Measurements from ENCODE around the gene HCN2. TPM values are rescaled to one million over a fixed set of nuclear protein-coding genes. Genes with fewer than 3 reads are reported as not detected.
"Not testable (repeated sequence)": the region's sequence is repeated elsewhere in the genome, so short reads cannot be mapped to it uniquely, and the experiment has no call there.

HCN2 gene
- total and polyA plus RNA-seq, 9 of the 15 experiments (the other 6 are each of a cell fraction or from before 2014, with no cell fraction given): 0.29 to 4.2 (median 0.82) TPM; not detected in 2

- peak; percentile 76; the same call in 1 of the 2 replicates for TF ChIP-seq MYNN (IDR thresholded peaks at IDR 0.05)
- TF ChIP-seq MYNN (CRISPR knock-in tag; IDR thresholded peaks at IDR 0.05); MYC (CRISPR knock-in tag; IDR thresholded peaks at IDR 0.05; ENCODE audit: borderline replicate concordance, low read depth): not testable (repeated sequence)
- peak in 1 of 2 experiments; percentile 100; a peak in 2 of 4 replicates for TF ChIP-seq ZNF639 (CRISPR knock-in tag; conservative IDR thresholded peaks at IDR 0.05 in 1 of 2, IDR thresholded peaks at IDR 0.05 in 1 of 2)
- peak; percentile 42; the same call in 1 of the 2 replicates for TF ChIP-seq PKNOX1 (IDR thresholded peaks at IDR 0.05)
- TF ChIP-seq NR2C1 (IDR thresholded peaks at IDR 0.05): peak; percentile 94
- peak; percentile 96 for TF ChIP-seq NR2C1 (tag; IDR thresholded peaks at IDR 0.05)
- TF ChIP-seq C11orf30 (IDR thresholded peaks at IDR 0.05; ENCODE audit: low read depth): peak; percentile 88
- TF ChIP-seq DMBX1 (CRISPR knock-in tag; IDR thresholded peaks at IDR 0.05; ENCODE audit: borderline replicate concordance): 0 out of 2 replicates have a peak, but pooled peaks have one; percentile 20
- TF ChIP-seq THAP12 (CRISPR knock-in tag; IDR thresholded peaks at IDR 0.05): peak; percentile 98
- TF ChIP-seq ZKSCAN1 (IDR thresholded peaks at IDR 0.05; ENCODE audit: low read depth, low read length): peak; percentile 65; the same call in 1 of the 2 replicates
- TF ChIP-seq DIDO1 (tag; IDR thresholded peaks at IDR 0.05; ENCODE audit: low read depth): peak; percentile 67
- TF ChIP-seq ZBTB33 (CRISPR knock-in tag; IDR thresholded peaks at IDR 0.05): peak; percentile 59
- TF ChIP-seq ELF1 (tag; IDR thresholded peaks at IDR 0.05): peak; percentile 88
- peak; percentile 57; the same call in 1 of the 2 replicates for TF ChIP-seq ELF2 (CRISPR knock-in tag; IDR thresholded peaks at IDR 0.05)
- TF ChIP-seq ZNF766 (CRISPR knock-in tag; conservative IDR thresholded peaks at IDR 0.05): peak; percentile 84
- TF ChIP-seq MYC (IDR thresholded peaks at IDR 0.05; ENCODE audit: low read depth, low read length): peak; percentile 83
- peak; percentile 76 for TF ChIP-seq RBM22 (IDR thresholded peaks at IDR 0.05; ENCODE audit: low read depth, low read length, poor library complexity, severe bottlenecking)
- TF ChIP-seq MAZ (CRISPR knock-in tag; conservative IDR thresholded peaks at IDR 0.05 in 1 of 2, IDR thresholded peaks at IDR 0.05 in 1 of 2): peak in 1 of 2 experiments; percentile 90; a peak in 3 of 4 replicates
- TF ChIP-seq GABPA (tag; conservative IDR thresholded peaks at IDR 0.05; ENCODE audit: low read depth): peak; percentile 79
Measured at GRCh38 chr19:605061-605971, 15.6 kb downstream of the HCN2 start (continued).
